Measurements from ENCODE around the gene CCDC38. TPM values are rescaled to one million over a fixed set of nuclear protein-coding genes. Genes with fewer than 3 reads are reported as not detected.

The CCDC38 gene
- total and polyA plus RNA-seq, 7 experiments from 2014 or later, result 0.07 to 0.27 (median 0.08) TPM; not detected in 4

- no peaks in the 10 kb centered on the region for H3K27me3 ChIP-seq (ENCODE audit: control insufficient read depth in 2 of 2, insufficient read depth in 2 of 2, low read length in 2 of 2)
- no peak for DNase-seq
- CTCF ChIA-PET, result no interaction called here
- H3K4me1 ChIP-seq (ENCODE audit: control insufficient read depth in 2 of 2, insufficient read depth in 2 of 2, low read length in 2 of 2), result peaks cover 11 to 12% of the 10 kb centered on the region in 2 donors
- POLR2A ChIA-PET, result no interaction called here
- no peaks in the 10 kb centered on the region for H3K9me3 ChIP-seq (ENCODE audit: control insufficient read depth in 2 of 3, low read length in 3 of 3)
- no peak overlapping the region for H3K27ac Mint-ChIP-seq
- no peak overlapping the region for H3K27ac ChIP-seq (ENCODE audit: low read depth, low read length)
- H3K4me3 Mint-ChIP-seq, result peak overlapping the region in 1 of 10 donors; percentile 53
- peaks cover 2 to 5% (median 3%) of the 10 kb centered on the region in 5 donors for H3K27me3 Mint-ChIP-seq
- H3K36me3 ChIP-seq (ENCODE audit: control insufficient read depth in 2 of 3, insufficient read depth in 3 of 3, low read length in 3 of 3), result peaks cover 0 to 29% (median 5%) of the 10 kb centered on the region in 3 experiments
- peaks cover 0 to 2% (median 0%) of the 10 kb centered on the region in 11 donors for H3K9me3 Mint-ChIP-seq
- intact Hi-C loops (cut with micrococcal nuclease), result no loop called here
- H3K4me1 Mint-ChIP-seq, result peaks cover 12 to 25% (median 18%) of the 10 kb centered on the region in 7 donors
- peaks cover 5 to 40% (median 29%) of the 10 kb centered on the region in 5 donors for H3K36me3 Mint-ChIP-seq
- no peak overlapping the region for H3K4me3 ChIP-seq (ENCODE audit: low read length)
- no peak for ATAC-seq
Observed at GRCh38 chr12:95862038-95862437, 80.4 kb downstream of the CCDC38 start.

GRCh38 chr12:95859947-95860850, 82.2 kb downstream of the CCDC38 start:
- Mint-ChIP-seq H3K27ac (peak overlapping the region in 2 of 9 donors; percentile 19 to 90), H3K27me3 (peaks cover 3 to 9% (median 4%) of the 10 kb centered on the region in 5 donors), H3K4me3 (peak overlapping the region in 3 of 10 donors; percentile 16 to 63 (median 42)), H3K9me3 (peaks cover 0 to 2% (median 0%) of the 10 kb centered on the region in 11 donors), H3K36me3 (peaks cover 5 to 34% (median 23%) of the 10 kb centered on the region in 5 donors), H3K4me1 (peaks cover 12 to 25% (median 17%) of the 10 kb centered on the region in 7 donors)
- no peaks in the 10 kb centered on the region for H3K27me3 ChIP-seq (ENCODE audit: control insufficient read depth in 2 of 2, insufficient read depth in 2 of 2, low read length in 2 of 2)
- H3K36me3 ChIP-seq (ENCODE audit: control insufficient read depth in 2 of 3, insufficient read depth in 3 of 3, low read length in 3 of 3), result peaks cover 0 to 29% (median 5%) of the 10 kb centered on the region in 3 experiments
- H3K4me3 ChIP-seq (ENCODE audit: low read length), result peak overlapping the region; percentile 82
- H3K9me3 ChIP-seq (ENCODE audit: control insufficient read depth in 2 of 3, low read length in 3 of 3), result no peaks in the 10 kb centered on the region
- no peak overlapping the region for H3K27ac ChIP-seq (ENCODE audit: low read depth, low read length)
- ChIA-PET POLR2A (no interaction called here), CTCF (interaction anchor here (0.6 kb wide), 1 partner anchor 321 kb away, joined by 4 read pairs; no protein-coding TSS in a partner anchor)
- no peak for DNase-seq
- H3K4me1 ChIP-seq (ENCODE audit: control insufficient read depth in 2 of 2, insufficient read depth in 2 of 2, low read length in 2 of 2), result peaks cover 11 to 12% of the 10 kb centered on the region in 2 donors
- intact Hi-C loops (cut with micrococcal nuclease), result loop anchor here (1.0 to 10.0 kb wide), 13 partner anchors 59 to 1403 kb away; partner anchors contain the start of genes NDUFA12 (in 2 of the 2), NEDD1 (in 2 of the 2), AMDHD1 (in 1 of the 2) and CCDC38 (in 1 of the 2)
- ATAC-seq, result no peak

DNA sequence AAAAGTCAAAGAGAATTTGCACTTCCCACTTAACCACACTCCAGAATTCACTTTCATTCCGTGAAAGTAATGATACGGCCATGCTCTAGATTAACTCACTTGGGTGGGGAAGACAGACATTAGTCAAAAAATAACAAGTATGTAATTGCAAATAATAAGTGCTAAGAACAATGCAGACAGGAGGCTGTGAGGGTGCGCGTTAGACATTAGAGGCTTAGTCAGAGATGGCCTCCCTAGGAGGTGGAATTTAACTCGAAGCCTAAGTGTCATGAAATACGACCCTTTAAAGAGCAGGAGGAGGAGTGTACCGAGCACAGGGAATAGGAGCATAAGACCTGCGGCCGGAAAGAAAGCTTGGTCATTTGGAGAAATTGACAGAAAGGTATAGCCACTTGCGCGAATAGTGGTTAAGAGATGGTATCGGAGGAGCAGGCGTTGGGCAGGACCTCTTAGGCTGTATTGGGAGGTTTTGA, 83.0 kb downstream of the CCDC38 start:
- Mint-ChIP-seq H3K9me3 (peaks cover 0 to 2% (median 0%) of the 10 kb centered on the region in 11 donors), H3K36me3 (peaks cover 5 to 31% (median 23%) of the 10 kb centered on the region in 5 donors), H3K27ac (no peak overlapping the region), H3K4me3 (no peak overlapping the region), H3K27me3 (peaks cover 3 to 10% (median 6%) of the 10 kb centered on the region in 5 donors), H3K4me1 (peaks cover 16 to 29% (median 18%) of the 10 kb centered on the region in 7 donors)
- peak overlapping the region; percentile 82 for H3K4me3 ChIP-seq (ENCODE audit: low read length)
- no peaks in the 10 kb centered on the region for H3K9me3 ChIP-seq (ENCODE audit: control insufficient read depth in 2 of 3, low read length in 3 of 3)
- DNase-seq (no peak), ATAC-seq (peak; percentile 0)
- ChIA-PET CTCF (interaction anchor here (0.5 kb wide), 1 partner anchor 786 kb away, joined by 6 read pairs; the partner anchor contains the start of gene NR2C1), POLR2A (interaction anchor here (0.7 to 1.0 kb wide), 3 partner anchors 8 to 386 kb away, joined by 3 to 4 read pairs (median 3); partner anchors contain the start of gene METAP2)
- H3K36me3 ChIP-seq (ENCODE audit: control insufficient read depth in 2 of 3, insufficient read depth in 3 of 3, low read length in 3 of 3), result peaks cover 0 to 25% (median 5%) of the 10 kb centered on the region in 3 experiments
- intact Hi-C loops (cut with micrococcal nuclease), result loop anchor here (1.0 to 10.0 kb wide), 13 partner anchors 59 to 1402 kb away; partner anchors contain the start of genes NDUFA12 (in 2 of the 2), NEDD1 (in 2 of the 2), AMDHD1 (in 1 of the 2) and CCDC38 (in 1 of the 2)
- H3K27ac ChIP-seq (ENCODE audit: low read depth, low read length), result peak overlapping the region; percentile 86
- no peaks in the 10 kb centered on the region for H3K27me3 ChIP-seq (ENCODE audit: control insufficient read depth in 2 of 2, insufficient read depth in 2 of 2, low read length in 2 of 2)
- peaks cover 11 to 12% of the 10 kb centered on the region in 2 donors for H3K4me1 ChIP-seq (ENCODE audit: control insufficient read depth in 2 of 2, insufficient read depth in 2 of 2, low read length in 2 of 2)

DNA sequence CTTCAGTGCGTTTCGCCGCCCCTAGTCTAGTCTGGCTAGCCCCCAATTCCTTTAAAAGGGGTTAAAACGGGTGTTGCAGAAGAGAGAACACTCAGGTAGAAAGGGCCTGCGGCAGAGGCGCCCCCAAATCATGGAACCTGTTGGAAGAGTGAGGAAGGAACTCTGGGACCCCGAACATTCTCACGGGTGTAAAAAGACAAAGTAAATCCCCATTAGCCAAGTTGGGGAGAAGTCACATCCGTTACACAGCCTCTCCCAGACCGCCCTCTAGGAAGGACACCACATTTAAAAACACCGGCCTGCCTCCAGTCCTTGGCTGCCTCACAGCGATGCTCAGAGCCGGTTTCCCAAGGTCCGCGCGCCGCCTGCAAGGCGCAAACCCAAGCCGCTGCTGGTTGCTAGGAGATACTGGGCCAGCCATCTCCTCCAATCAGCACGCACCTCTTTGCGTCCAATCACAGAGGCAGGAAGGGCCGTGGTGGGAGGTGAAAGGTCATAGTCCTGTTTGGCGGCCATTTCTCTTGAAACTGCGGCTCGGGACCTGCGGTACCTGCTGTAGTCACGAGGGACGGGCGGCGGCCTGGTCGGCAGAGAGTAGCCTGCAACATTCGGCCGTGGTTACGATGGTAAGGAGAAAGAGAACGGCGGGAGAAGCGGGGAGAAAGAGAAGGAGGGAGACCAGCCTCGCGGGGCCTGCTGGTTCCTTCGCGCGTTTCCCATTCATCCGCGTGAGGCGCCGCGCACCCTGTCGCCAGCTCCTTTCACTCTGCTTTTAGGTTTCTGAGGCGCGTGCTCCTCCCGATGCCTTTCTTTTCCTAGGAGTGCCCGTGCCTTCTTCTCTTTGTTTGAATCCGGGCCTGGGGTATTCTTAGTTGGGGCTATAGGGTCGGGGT, 83.7 kb downstream of the CCDC38 start, which contains the start of gene SNRPF:
Gene SNRPF (plus strand): TSS at position 502 of the 893 bp plus-strand sequence. CDS start 122 bp downstream, at position 624.
- Histone ChIP-seq H3K36me3 (ENCODE audit: control insufficient read depth in 2 of 3, insufficient read depth in 3 of 3, low read length in 3 of 3) (peaks cover 0 to 23% (median 4%) of the 10 kb centered on the region in 3 experiments), H3K9me3 (ENCODE audit: control insufficient read depth in 2 of 3, low read length in 3 of 3) (no peaks in the 10 kb centered on the region), H3K27me3 (ENCODE audit: control insufficient read depth in 2 of 2, insufficient read depth in 2 of 2, low read length in 2 of 2) (no peaks in the 10 kb centered on the region), H3K4me1 (ENCODE audit: control insufficient read depth in 2 of 2, insufficient read depth in 2 of 2, low read length in 2 of 2) (peaks cover 11 to 12% of the 10 kb centered on the region in 2 donors), H3K27ac (ENCODE audit: low read depth, low read length) (peak within 1 kb of the TSS; percentile 86), H3K4me3 (ENCODE audit: low read length) (peak within 1 kb of the TSS; percentile 82)
- Mint-ChIP-seq H3K27ac (no peak within 1 kb of the TSS), H3K4me1 (peaks cover 13 to 27% (median 16%) of the 10 kb centered on the region in 7 donors), H3K9me3 (peaks cover 0 to 2% (median 0%) of the 10 kb centered on the region in 11 donors), H3K27me3 (peaks cover 3 to 11% (median 7%) of the 10 kb centered on the region in 5 donors), H3K4me3 (no peak within 1 kb of the TSS), H3K36me3 (peaks cover 5 to 26% (median 22%) of the 10 kb centered on the region in 5 donors)
- DNase-seq (peak; percentile 88 to 96 (median 92)), ATAC-seq (peak; percentile 98)
- ChIA-PET POLR2A (interaction anchor here (0.6 to 1.0 kb wide), 4 partner anchors 8 to 385 kb away, joined by 3 to 4 read pairs (median 3); partner anchors contain the start of gene METAP2), CTCF (interaction anchor here (0.5 kb wide), 1 partner anchor 785 kb away, joined by 6 read pairs; the partner anchor contains the start of gene NR2C1)
- intact Hi-C loops (cut with micrococcal nuclease), result loop anchor here (1.0 to 10.0 kb wide), 18 partner anchors 60 to 1401 kb away; partner anchors contain the start of genes CCDC38 (in 2 of the 2), FGD6 (in 2 of the 2), LTA4H (in 2 of the 2) and METAP2 (in 2 of the 2)

DNA sequence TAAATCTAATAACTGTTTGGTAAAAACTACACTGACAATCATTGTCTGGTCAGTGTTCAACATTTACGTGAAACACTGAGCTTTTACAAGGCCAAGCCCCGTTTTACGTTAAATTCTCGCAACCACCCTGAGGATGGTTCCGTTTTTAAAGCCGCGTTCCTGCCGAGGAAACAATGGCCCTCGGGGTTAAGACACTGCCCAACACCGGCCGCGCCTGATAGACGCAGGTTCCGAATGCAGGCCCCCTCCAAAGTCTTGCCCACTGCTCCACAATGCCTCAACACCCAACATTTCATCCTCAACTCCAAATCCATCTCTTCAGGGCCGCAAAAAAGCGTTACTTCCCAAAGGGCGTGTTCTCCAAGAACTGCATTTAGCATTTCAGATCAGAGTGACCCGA, 84.6 kb downstream of the CCDC38 start:
- peaks cover 0 to 17% (median 14%) of the 10 kb centered on the region in 5 donors for H3K36me3 Mint-ChIP-seq
- H3K9me3 ChIP-seq (ENCODE audit: control insufficient read depth in 2 of 3, low read length in 3 of 3), result no peaks in the 10 kb centered on the region
- no peak for DNase-seq
- peaks cover 3 to 11% (median 9%) of the 10 kb centered on the region in 5 donors for H3K27me3 Mint-ChIP-seq
- POLR2A ChIA-PET, result no interaction called here
- H3K36me3 ChIP-seq (ENCODE audit: control insufficient read depth in 2 of 3, insufficient read depth in 3 of 3, low read length in 3 of 3), result peaks cover 0 to 17% (median 0%) of the 10 kb centered on the region in 3 experiments
- H3K27ac Mint-ChIP-seq, result no peak overlapping the region
- intact Hi-C loops (cut with micrococcal nuclease), result loop anchor here (1.0 to 10.0 kb wide), 17 partner anchors 61 to 1400 kb away; partner anchors contain the start of genes CCDC38 (in 2 of the 2), FGD6 (in 2 of the 2), METAP2 (in 2 of the 2) and NDUFA12 (in 2 of the 2)
- no peaks in the 10 kb centered on the region for H3K27me3 ChIP-seq (ENCODE audit: control insufficient read depth in 2 of 2, insufficient read depth in 2 of 2, low read length in 2 of 2)
- CTCF ChIA-PET, result no interaction called here
- H3K4me1 Mint-ChIP-seq, result peaks cover 7 to 22% (median 9%) of the 10 kb centered on the region in 7 donors
- no peak for ATAC-seq
- H3K4me1 ChIP-seq (ENCODE audit: control insufficient read depth in 2 of 2, insufficient read depth in 2 of 2, low read length in 2 of 2), result peaks cover 11 to 12% of the 10 kb centered on the region in 2 donors
- H3K27ac ChIP-seq (ENCODE audit: low read depth, low read length), result no peak overlapping the region
- no peak overlapping the region for H3K4me3 Mint-ChIP-seq
- peaks cover 0 to 2% (median 0%) of the 10 kb centered on the region in 11 donors for H3K9me3 Mint-ChIP-seq
- H3K4me3 ChIP-seq (ENCODE audit: low read length), result no peak overlapping the region
